Activated T-helper 17 cell treated with anti-CD3 and anti-CD28 coated beads, Interleukin-2, amount 50 U/mL, for 72 hours (primary cell): ENCODE measurements around the gene ATP12A. TPM values are rescaled to one million over a fixed set of nuclear protein-coding genes. Genes with fewer than 3 reads are reported as not detected.

Source experiments
- ATAC-seq: fragments of 150-1000 bp; cut with Tn5 transposase; replicated peaks from 2 replicates; pipeline ENCODE4 v1.10.0; 2021; ENCODE audit warnings: mild to moderate bottlenecking, moderate library complexity
- H3K27ac Mint-ChIP-seq: one replicate; pipeline ENCODE4 v1.8.0; 2022; ENCODE audit warnings: mixed read lengths
- H3K27me3 Mint-ChIP-seq: one replicate; pipeline ENCODE4 v1.8.0; 2022; ENCODE audit warnings: mixed read lengths
- H3K36me3 Mint-ChIP-seq: one replicate; pipeline ENCODE4 v1.8.0; 2022; ENCODE audit warnings: low read depth, mild to moderate bottlenecking, mixed read lengths
- H3K4me1 Mint-ChIP-seq: one replicate; pipeline ENCODE4 v1.8.0; 2022; ENCODE audit warnings: mixed read lengths
- H3K4me3 Mint-ChIP-seq: one replicate; pipeline ENCODE4 v1.8.0; 2022; ENCODE audit warnings: mild to moderate bottlenecking, mixed read lengths
- H3K9me3 Mint-ChIP-seq: one replicate; pipeline ENCODE4 v1.8.0; 2022; ENCODE audit warnings: mixed read lengths
- total RNA-seq, 2 donors: library from RNA; stranded (reverse); gene quantifications; one replicate each; pipeline ENCODE4 v1.2.3, GENCODE V29; 2022

ATP12A gene
- total RNA-seq, 2 donors from 2014 or later = 0.13 to 1.5 TPM

DNA sequence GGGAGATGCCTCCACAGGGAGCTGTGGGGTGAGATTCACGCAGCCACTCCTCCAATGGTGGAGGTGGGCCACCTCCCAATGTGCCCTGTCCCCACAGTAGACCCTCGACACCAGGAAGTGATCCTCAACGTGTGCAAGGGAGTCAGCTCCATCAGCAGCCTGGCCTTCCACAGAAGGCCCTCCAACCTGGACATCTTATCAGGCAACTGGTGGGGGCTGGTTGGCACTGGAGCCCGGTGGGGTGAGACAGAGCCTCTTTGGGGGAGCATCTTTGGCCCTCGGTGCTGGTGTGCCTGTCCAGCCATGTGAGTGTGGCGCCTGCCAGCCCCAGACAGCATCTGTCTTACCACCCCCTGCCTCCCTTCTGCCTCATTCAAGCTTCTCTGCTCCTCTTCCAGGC is 64.0 kb downstream of the ATP12A start:
- Mint-ChIP-seq H3K27ac (no peak overlapping the region), H3K4me3 (no peak overlapping the region), H3K27me3 (peaks cover 28% of the 10 kb centered on the region), H3K36me3 (no peaks in the 10 kb centered on the region), H3K4me1 (no peaks in the 10 kb centered on the region), H3K9me3 (no peaks in the 10 kb centered on the region)
- ATAC-seq = no peak

DNA sequence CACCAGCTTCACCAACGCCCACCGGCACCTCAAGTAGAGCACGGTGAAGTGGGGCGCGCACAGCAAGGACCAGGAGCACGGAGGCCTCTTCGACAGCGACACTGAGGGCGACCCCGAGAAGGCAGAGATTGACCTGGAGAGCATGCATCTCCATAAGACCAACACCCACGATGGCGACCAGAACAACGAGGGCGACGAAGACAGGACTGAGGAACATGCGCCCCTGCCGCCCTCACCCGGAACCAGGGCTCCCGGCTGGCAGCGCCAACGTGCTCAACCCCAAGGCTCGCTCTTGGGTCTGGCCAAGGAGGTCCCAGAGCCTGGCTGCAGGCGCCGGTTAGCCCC is 65.3 kb downstream of the ATP12A start:
- H3K4me1 Mint-ChIP-seq = no peaks in the 10 kb centered on the region
- no peaks in the 10 kb centered on the region for H3K9me3 Mint-ChIP-seq
- H3K4me3 Mint-ChIP-seq = no peak overlapping the region
- no peak for ATAC-seq
- H3K27ac Mint-ChIP-seq = no peak overlapping the region
- no peaks in the 10 kb centered on the region for H3K36me3 Mint-ChIP-seq
- peaks cover 38% of the 10 kb centered on the region for H3K27me3 Mint-ChIP-seq

DNA sequence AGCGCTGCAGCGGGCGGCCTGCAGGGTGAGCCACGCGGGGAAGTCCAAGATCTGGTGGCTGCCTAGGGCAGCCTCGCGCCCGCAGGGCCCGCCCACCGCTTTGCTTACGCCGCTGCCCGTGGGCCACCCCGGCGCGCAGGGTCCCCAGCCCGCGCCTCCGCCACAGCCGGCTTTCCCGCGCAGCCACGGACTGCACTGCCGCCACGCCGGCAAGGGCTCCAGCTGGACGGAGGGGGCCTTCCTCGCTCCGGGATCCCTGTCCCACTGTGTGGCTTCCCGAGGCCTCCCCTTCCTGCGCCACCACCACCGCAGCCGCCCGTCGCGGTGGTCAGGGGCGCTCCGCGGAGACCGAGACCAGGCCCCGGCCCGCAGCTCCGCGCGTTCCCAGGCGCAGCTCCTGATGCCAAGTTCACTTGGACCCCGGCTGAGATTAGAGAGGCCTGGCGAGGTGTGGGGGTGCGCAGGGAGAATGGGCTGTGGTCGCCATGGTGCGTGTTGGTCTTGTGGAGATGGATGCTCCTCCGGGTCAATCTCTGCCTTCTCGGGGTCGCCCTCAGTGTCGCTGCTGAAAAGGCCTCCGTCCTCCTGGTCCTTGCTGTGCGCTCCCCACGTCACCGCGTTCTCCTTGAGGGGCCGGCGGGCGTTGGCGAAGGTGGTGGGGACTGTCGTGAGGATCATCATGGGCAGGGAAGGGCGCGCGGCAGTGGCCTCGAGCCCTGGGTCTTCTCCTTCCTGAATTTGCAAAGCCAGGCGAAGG is 65.8 kb downstream of the ATP12A start:
- no peak overlapping the region for H3K4me3 Mint-ChIP-seq
- H3K27ac Mint-ChIP-seq = no peak overlapping the region
- H3K4me1 Mint-ChIP-seq = no peaks in the 10 kb centered on the region
- peaks cover 43% of the 10 kb centered on the region for H3K27me3 Mint-ChIP-seq
- H3K36me3 Mint-ChIP-seq = no peaks in the 10 kb centered on the region
- ATAC-seq = no peak
- H3K9me3 Mint-ChIP-seq = no peaks in the 10 kb centered on the region

DNA sequence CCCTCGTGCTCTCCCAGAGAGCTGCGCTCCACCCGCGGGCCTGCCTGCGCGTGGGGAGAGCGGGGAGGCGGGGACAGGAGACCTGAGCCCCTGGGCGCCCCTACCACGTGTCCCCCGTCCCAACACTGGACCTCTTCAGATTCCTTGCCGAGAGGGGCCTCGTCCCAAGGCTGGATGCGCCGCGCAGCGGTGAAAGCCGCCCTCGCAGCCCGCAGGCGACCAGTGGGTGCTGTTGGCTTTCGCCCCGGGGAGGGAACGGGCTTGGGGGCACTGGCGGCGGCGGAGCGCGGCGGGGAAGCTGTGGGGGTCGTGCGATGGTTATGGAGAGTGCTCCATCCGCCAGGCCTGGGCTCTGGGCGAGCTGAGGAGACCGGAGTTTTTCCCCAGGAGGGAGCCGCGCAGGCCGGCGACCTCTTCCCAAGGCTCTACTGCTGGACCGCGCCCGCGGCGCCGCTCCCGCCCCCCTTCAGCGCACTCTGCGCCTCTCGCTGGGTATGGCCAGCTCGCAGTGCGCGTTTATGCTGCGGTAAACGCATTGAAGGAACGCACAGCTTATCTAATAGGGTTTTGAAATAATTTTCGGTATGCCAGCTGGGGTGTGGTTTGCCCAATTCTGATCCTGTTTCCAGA is 66.5 kb downstream of the ATP12A start:
- Mint-ChIP-seq H3K4me3 (peak overlapping the region; percentile 65), H3K9me3 (no peaks in the 10 kb centered on the region), H3K4me1 (no peaks in the 10 kb centered on the region), H3K27ac (no peak overlapping the region), H3K36me3 (no peaks in the 10 kb centered on the region), H3K27me3 (peaks cover 47% of the 10 kb centered on the region)
- no peak for ATAC-seq

DNA sequence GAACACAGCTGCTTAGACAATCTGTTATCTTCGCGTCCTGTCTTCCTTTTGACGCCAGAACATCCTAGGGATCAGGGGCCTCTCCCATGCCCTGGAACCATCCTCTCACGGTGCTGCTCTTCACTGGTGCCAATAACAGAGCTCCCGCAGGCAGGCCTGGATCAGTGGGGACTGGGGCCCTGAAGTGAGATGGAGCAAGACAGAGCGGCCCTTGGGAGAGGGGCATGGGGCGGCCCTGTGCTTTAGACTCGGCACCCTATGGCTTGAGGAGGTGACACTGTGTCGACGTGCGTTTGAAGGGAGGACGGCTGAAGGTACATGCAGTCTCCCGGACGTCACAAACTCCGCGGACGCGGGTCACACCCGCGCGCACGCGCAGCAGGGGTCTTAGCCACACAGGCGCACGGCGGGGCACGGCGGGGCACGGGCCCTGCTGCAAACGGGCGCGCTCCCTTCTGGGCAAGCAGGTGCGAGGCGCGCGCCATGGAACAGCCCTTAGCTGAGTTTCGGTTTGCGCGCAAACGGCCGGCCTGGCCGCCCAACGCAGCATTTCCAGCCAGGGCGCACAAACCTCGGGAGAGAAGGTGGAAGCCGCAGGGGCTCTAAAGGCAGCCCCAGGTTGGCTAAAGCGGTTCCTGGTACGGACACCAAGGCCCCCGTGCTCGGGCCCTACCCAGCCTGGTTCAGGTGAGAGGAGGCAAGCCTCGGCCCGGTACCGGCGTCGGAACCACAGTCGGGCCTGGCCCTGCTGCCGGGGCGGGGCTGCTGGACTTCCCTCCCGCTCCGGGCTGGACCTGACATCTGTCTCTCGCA is 67.2 kb downstream of the ATP12A start:
- Mint-ChIP-seq H3K27me3 (peaks cover 47% of the 10 kb centered on the region), H3K27ac (no peak overlapping the region), H3K4me1 (no peaks in the 10 kb centered on the region), H3K36me3 (no peaks in the 10 kb centered on the region), H3K9me3 (no peaks in the 10 kb centered on the region), H3K4me3 (peak overlapping the region; percentile 65)
- no peak for ATAC-seq

DNA sequence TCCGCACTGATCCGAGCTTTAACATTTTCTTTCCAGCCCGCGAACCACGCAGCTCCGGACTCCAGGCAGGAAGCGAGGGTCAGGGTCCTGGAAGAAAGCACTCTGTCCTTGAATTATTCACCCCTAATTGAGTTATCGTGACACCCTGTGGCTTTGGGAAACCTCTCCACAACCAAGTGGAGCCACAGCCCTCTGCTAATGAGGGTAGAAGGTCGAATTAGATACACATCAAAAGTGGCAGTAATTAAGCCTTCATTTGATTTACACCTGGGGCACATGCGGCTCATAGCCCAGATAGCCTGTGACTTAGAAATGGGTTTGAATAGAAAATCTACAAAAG is 67.8 kb downstream of the ATP12A start:
- H3K4me3 Mint-ChIP-seq = peak overlapping the region; percentile 41

DNA sequence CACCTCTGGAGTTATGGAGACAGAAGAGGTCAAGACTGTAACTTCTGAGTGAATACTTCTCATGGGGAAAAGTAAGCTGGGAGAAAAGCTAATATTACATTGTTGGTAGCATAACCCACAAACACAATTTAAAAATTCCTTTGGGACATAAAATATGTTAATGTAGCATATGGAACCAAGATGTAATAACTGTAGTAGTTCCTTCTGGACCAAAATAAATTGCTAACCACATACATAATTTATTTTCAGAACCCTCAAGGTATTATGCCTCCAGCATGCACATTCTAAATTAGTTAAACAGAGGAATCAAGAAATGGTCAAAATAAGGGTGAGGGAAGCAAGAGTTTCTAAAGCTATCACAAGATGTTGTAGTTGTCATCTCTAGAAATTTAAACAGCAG is 79.0 kb downstream of the ATP12A start:
- Mint-ChIP-seq H3K27ac (no peak overlapping the region), H3K4me3 (no peak overlapping the region), H3K36me3 (no peaks in the 10 kb centered on the region), H3K9me3 (no peaks in the 10 kb centered on the region), H3K27me3 (peaks cover 21% of the 10 kb centered on the region), H3K4me1 (no peaks in the 10 kb centered on the region)
- no peak for ATAC-seq

More for the DNA sequence above, 67.8 kb downstream of the ATP12A start:
- Mint-ChIP-seq H3K27ac (no peak overlapping the region), H3K9me3 (no peaks in the 10 kb centered on the region), H3K36me3 (no peaks in the 10 kb centered on the region), H3K4me1 (no peaks in the 10 kb centered on the region), H3K27me3 (peaks cover 47% of the 10 kb centered on the region)
- no peak for ATAC-seq

Other genes starting within 250 kb of the ATP12A start
- 10 to 100 TPM; 38.1 to 50.0 TPM for gene PARP4, start 167.6 kb upstream of the ATP12A start, total RNA-seq
- gene RNF17, start 83.8 kb downstream of the ATP12A start, total RNA-seq = 1 to 10 TPM in 1 of 2 donors, under 1 TPM in 1; 0.39 to 1.5 TPM